HG03196 (cell line): ENCODE results near the gene SSBP2.
"Not testable (repeated sequence)": the region's sequence is repeated elsewhere in the genome, so short reads cannot be mapped to it uniquely, and the experiment has no call there.

Source experiments
- ATAC-seq: cut with Tn5 transposase; IDR thresholded peaks from one replicate; pipeline ENCODE4 v1.9.1; 2021; ENCODE audit not compliant: unreplicated experiment

The SSBP2 gene

DNA sequence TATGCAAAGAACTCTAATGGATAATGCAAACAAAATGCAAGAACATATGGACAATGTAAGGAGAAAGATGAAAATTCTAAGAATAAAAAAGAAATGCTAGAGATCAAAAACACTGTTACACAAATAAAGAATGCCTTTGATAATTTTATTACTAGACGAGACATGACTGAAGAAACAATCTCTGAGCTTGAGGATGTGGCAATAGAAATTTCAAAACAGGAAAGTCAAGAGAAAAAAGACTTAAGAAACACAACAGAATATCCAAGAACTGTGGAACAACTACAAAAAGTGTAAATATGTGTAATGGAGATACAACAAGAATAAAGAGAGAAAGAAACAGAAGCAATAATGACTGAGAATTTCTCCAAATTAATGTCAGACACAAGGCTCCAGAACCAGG is 216.5 kb downstream of the SSBP2 start:
- no peak for ATAC-seq

GRCh38 chr5:81533629-81534405 is 217.1 kb downstream of the SSBP2 start:
- peak; percentile 55 for ATAC-seq

DNA sequence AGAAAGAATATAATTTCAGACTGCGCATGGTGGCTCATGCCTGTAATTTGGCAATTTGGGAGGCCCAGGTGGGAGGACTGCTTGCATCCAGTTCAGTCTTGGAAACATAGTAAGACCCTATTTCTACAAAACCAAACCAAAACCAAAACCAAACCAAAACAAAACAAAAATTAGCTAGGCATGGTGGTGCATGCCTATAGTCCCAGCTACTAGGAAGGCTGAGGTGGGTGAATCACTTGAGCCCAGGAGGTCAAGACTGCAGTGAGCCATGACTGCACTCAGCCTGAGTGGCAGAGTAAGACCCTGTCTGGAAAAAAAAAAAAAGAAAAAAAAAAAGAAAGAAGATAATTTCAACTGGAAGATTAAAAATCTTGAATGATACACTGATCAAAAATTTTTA is 220.0 kb downstream of the SSBP2 start:
- no peak for ATAC-seq

- ATAC-seq = no peak
These were observed 225.2 kb downstream of the SSBP2 start for GRCh38 chr5:81525690-81526089.

DNA sequence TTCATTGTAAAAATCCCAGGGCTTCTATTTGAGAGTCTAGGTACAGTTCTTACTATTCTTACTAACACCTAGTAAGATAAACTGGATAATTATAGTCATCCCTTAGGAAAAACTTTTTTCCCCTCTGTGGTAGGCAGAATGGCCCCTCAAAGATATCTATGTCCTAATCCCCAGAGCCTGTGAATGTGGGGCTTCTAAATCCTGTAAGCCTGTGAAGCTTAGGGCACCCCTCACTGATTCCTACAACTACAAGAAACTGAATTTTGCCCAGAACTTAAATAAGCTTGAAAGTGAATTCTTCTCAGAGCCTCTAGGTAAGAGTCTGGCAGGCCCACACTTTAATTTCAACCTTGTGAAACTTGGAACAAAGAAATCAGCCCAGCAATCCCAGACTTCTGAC is 226.9 kb downstream of the SSBP2 start:
- no peak for ATAC-seq

DNA sequence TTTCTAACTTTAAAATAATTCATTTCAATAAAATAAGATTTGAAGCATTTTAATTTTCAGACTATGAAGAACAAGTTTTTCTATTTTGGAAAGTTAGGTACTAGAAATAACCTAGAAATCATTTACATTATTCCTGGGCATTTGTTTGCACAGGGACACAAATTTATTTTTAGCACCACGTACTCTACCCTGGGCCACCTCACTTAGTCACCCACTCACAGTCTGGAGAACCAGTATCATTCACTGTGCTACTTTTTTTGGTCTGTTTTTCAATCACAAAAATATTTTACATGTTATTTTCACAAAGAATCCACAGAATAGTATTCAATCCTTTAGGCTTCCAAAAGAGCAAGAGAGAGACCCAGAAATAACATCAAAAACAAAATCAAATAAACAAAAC is 228.3 kb downstream of the SSBP2 start:
- ATAC-seq = no peak

DNA sequence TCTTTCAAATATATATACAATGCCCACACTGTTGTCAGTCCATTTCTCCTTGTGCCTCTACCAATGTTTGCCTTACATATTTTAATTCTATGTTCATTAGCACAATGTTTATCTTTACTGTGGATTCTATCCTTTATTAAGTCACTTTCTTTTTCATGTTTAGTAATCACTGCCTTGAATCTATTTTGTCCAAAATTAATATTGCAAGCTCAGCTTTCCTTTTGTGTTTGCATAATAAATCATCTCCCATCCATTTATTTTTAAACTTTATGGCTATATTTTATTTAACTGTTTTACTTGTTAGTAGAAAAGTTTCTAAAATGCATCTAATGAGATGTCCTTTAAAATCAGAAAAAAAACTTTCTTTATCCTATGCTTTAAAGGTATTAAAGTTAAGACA is 230.1 kb downstream of the SSBP2 start:
- no peak for ATAC-seq

DNA sequence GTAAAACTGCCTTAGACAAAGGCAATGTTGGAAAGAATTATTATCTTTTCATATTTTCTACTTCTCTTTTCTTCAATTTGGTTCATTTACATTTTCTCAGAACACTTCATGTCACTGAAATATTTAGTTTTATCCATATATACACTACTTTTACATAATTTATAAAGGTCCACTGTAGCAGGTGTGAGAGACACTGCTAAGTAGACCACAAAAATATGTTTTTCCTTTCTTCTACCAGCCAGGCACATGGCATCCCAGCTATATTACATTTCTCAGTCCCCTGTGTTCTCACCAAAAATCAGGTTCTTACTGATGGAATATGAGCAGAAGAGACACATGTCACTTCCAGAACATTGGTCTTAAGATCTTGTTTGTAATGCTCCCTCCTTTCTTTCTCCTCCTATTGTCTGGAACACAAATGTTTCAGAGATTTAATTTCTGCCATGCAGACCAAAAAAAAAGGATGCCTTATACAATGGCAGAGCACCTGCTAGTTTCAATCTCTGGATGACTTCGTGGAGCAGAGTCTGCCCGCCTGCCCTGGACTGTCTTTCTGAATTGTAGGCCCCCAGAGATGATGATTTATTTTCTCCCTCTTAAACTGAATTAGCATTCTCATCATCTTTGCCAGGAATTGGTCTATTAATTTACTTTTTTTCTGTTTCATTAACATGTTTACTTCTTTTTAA is 231.5 kb downstream of the SSBP2 start:
- ATAC-seq = no peak

DNA sequence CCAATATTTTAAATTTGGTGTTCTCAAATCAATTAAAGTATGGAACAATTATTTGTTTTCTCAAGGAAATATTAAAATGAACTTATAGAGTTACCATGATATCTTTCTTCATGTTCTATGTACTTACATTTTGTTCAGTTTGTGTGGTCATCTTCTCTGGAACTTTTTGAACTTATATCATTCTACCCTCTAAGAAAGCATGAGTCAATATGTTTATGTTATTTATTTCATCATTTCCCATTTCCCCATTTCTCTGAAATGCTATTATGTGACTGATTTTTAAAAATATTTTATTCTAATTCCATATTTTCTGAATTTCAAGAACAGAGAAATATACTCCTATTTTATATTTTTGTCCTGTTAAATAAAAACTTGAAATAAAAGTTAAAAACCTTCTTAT is 233.4 kb downstream of the SSBP2 start:
- no peak for ATAC-seq

- ATAC-seq = no peak
These were observed 234.8 kb downstream of the SSBP2 start for GRCh38 chr5:81516091-81516490.

DNA sequence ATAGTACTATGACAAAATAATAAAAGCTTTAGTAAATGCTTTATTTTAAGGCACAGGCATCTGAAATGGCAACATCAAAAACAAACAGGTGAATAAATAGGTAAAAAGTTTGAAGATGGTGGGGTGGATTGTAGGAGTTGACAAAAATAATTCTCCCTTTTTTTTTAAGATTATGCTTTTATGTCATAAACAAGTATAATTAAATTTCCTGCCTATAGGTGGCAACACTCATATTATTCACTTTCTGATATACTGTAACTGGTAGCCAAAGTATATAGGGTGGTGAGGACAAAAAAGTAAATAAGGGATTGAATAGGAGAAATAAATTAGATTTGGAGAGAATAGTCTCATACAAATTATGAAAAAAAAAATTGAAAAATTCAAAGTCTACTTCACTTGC is 236.9 kb downstream of the SSBP2 start:
- no peak for ATAC-seq

DNA sequence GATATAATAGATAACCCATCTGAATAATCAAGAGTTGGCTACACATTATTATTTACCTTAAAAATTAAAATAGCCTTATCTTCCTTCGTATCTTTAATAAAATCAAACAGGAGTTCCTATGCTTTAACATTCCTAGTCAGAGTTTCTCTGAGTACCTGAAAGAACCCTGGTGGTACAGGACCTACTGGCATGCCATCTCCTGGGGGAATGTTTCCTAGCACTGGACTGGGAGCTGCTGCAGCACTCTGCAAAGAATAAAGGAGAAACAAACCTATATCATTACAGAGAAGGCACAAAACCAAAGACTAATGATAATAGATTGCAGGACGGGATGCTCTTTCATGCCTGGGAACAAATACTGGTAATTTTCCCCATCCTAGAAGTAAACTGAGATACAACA is 237.4 kb downstream of the SSBP2 start:
- ATAC-seq = no peak

- ATAC-seq = peak; percentile 95
These were observed 243.9 kb downstream of the SSBP2 start for GRCh38 chr5:81506900-81507588.

- no peak for ATAC-seq
These were observed 244.5 kb downstream of the SSBP2 start for GRCh38 chr5:81506378-81506777.

DNA sequence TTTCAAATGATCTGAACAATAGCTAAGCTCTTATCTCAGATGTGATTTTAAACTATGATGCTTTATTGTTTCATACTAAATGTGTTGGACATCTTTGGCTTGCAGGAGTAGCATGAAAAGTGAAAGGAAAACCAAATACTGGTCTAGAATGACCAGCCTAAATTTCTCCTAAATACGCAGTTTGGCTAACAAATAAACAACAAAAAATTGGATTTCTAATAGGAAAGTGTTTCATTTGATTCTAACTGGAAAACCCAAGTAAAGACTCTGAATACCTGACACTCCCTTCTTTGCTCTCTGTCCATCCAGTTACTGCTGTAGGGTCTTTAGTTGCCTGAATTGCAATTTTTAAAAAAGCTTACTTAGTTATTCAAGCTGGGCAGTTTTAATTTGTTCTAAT is 245.2 kb downstream of the SSBP2 start:
- no peak for ATAC-seq

- not testable (repeated sequence) for ATAC-seq
These were observed 247.3 kb downstream of the SSBP2 start for GRCh38 chr5:81503602-81504001.

DNA sequence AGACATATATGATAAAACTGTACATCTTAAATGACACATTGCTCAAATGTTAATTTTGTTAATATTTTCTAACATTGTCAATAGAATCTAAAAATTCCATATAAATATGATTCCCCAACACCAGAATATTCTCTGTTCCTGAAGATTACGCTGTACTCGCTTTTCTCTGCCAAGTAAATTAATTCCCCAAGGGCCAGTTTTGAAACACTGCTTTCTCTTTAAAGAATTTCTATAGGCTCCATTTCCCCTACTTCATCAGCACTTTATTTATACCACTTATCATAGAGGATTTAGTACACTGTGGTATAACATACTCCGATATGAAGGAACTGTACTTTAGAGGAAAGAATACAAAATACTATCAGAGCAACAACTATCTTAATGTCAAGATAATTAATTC is 255.6 kb downstream of the SSBP2 start:
- ATAC-seq = no peak

DNA sequence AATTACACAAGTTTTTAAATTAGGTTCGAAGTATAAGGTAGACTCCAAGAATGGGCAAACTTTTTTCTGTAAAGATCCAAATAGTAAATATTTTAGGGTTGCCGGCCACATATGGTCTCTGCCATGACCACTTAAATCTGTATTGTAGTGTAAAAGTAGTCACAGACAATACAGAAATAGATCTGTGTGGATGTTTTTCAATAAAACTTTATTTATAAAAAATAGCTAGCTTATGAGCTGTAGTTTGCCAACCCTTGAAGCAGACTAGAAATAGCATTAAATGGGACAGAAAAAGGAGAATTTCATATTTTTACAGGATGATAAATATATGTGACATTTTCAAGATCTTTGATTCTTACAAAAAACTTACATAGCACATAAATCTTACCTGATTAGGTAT is 262.0 kb downstream of the SSBP2 start:
- no peak for ATAC-seq

DNA sequence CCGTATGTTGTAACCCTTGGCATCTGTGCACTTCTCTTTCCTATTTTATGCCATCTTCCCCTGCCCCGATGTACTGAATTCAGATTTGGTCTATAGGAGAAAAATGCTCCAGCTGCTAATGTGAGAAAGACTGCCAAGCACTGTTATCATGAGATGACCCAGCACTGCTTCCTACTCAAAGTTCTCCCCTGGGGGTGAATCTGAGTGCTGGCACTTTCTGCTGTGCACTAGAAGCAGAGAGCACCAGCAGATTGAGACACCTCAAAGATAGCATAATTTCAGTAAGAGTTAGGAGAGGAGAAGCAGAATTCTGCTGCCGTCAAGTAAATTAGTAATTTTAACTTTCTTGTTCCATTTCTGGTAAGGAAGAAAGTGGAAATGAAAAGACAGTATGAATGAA is 264.2 kb downstream of the SSBP2 start:
- ATAC-seq = no peak

- no peak for ATAC-seq
These were observed 268.3 kb downstream of the SSBP2 start for GRCh38 chr5:81482595-81482994.

DNA sequence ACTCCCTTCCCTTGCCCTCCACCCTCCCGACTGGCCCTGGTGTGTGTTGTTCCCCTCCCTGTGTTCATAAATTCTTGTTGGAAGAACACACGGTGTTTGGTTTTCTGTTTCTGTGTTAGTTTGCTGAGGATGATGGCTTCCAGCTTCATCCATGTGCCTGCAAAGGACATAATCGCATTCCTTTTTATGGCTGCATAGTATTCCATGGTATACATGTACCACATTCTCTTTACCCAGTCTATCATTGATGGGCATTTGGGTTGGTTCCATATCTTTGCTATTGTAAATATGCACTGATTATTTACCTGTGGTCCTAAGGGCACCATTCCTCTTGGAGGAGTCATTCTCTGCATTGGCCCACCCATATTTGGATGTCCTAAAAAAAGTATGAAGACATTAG is 277.5 kb downstream of the SSBP2 start:
- not testable (repeated sequence) for ATAC-seq

- no peak for ATAC-seq
These were observed 281.2 kb downstream of the SSBP2 start for GRCh38 chr5:81469676-81470075.
